A673 (cell line): Measurements from ENCODE around the gene CHRDL1. TPM values are rescaled to one million over a fixed set of nuclear protein-coding genes. Genes with fewer than 3 reads are reported as not detected.

Experiments
- BruUV-seq: library from RNA; stranded (reverse); fragments of 400-500 nt; replicated peaks from 2 replicates; lab custom pipeline; 2021; lab: Mats Ljungman, UMichigan
- CTCF ChIA-PET: fragments of 300-600 bp; sonication (Branson Sonifier 250); formaldehyde crosslinking; loops from one replicate; lab custom pipeline; 2022; ENCODE audit warnings: antibody characterized with exemption; lab: Charles Lee
- POLR2A ChIA-PET: fragments of 300-600 bp; sonication (Branson Sonifier 250); formaldehyde crosslinking; loops from one replicate; lab custom pipeline; 2022; ENCODE audit warnings: antibody characterized with exemption; ENCODE audit not compliant: low non-redundant PET; lab: Charles Lee
- DNase-seq: peaks from one replicate; pipeline ENCODE4 v3.0.0-alpha.2; 2015; ENCODE audit warnings: low spot score
- H3K27ac ChIP-seq: fragments of 200-600 bp; sonication (generic); 2 replicates; pipeline ENCODE4 v1.5.1; 2016; ENCODE audit warnings: mixed run types, low read depth, mild to moderate bottlenecking, mixed read lengths, antibody characterized with exemption, low read length; ENCODE audit not compliant: poor library complexity, severe bottlenecking
- H3K27me3 ChIP-seq: fragments of 200-600 bp; sonication (generic); replicated peaks from 2 replicates; pipeline ENCODE4 v1.6.1; 2017; ENCODE audit warnings: mixed run types, low read depth, mild to moderate bottlenecking, mixed read lengths, antibody characterized with exemption, low read length; ENCODE audit not compliant: insufficient read depth, poor library complexity
- H3K36me3 ChIP-seq: fragments of 200-600 bp; sonication (generic); 2 replicates; pipeline ENCODE4 v1.6.1; 2016; ENCODE audit warnings: mixed run types, mild to moderate bottlenecking, mixed read lengths, antibody characterized with exemption, low read length; ENCODE audit not compliant: insufficient read depth, poor library complexity, severe bottlenecking
- H3K4me1 ChIP-seq: fragments of 200-600 bp; sonication (generic); 2 replicates; pipeline ENCODE4 v1.6.1; 2017; ENCODE audit warnings: mixed run types, mild to moderate bottlenecking, mixed read lengths, antibody characterized with exemption, low read length; ENCODE audit not compliant: insufficient read depth, poor library complexity, severe bottlenecking
- H3K4me3 ChIP-seq: fragments of 200-600 bp; sonication (generic); 2 replicates; pipeline ENCODE4 v1.5.1; 2016; ENCODE audit warnings: low read depth, mixed run types, mild to moderate bottlenecking, mixed read lengths, low read length; ENCODE audit not compliant: poor library complexity, severe bottlenecking
- H3K9me3 ChIP-seq: fragments of 200-600 bp; sonication (generic); 2 replicates; pipeline ENCODE4 v1.6.1; 2016; ENCODE audit warnings: mixed run types, low read depth, mild to moderate bottlenecking, mixed read lengths, antibody characterized with exemption, low read length; ENCODE audit not compliant: poor library complexity, severe bottlenecking
- CTCF ChIP-seq: fragments of 300-800, 200-600 bp; sonication (generic); conservative IDR thresholded peaks from 2 replicates; pipeline ENCODE4 v1.5.1; 2017; ENCODE audit warnings: low read depth, mild to moderate bottlenecking, antibody characterized with exemption, low read length, moderate library complexity, mixed read lengths
- EZH2 ChIP-seq: fragments of 200-600 bp; sonication (generic); IDR thresholded peaks from 2 replicates; pipeline ENCODE4 v1.6.1; 2017; ENCODE audit warnings: borderline replicate concordance, low read depth, mild to moderate bottlenecking, mixed read lengths, antibody characterized with exemption, low read length; ENCODE audit not compliant: poor library complexity, severe bottlenecking
- intact Hi-C: fragments of 100-400 bp; cut with micrococcal nuclease; formaldehyde crosslinking; loops from one replicate; pipeline ENCODE4 v1.10.0; 2022; ENCODE audit not compliant: unreplicated experiment
- total RNA-seq: library from RNA; stranded (reverse); gene quantifications from 2 replicates; pipeline ENCODE4 v1.2.3, GENCODE V29; 2021

The CHRDL1 gene
- total RNA-seq, 1 experiment from 2014 or later: 0.41 TPM

- peak; percentile 67 for DNase-seq
- H3K4me3 ChIP-seq: no peak overlapping the region
- intact Hi-C loops: no loop called here
- no peaks in the 10 kb centered on the region for H3K36me3 ChIP-seq
- no peaks in the 10 kb centered on the region for H3K4me1 ChIP-seq
- POLR2A ChIA-PET: no interaction called here
- CTCF ChIA-PET: no interaction called here
- no TSS peak for BruUV-seq
- H3K27me3 ChIP-seq: no peaks in the 10 kb centered on the region
- H3K9me3 ChIP-seq: no peaks in the 10 kb centered on the region
- no peak for TF ChIP-seq CTCF
- no peak for TF ChIP-seq EZH2
- H3K27ac ChIP-seq: no peak overlapping the region
Observed at GRCh38 chrX:110675886-110676285, 119.7 kb downstream of the CHRDL1 start.

- DNase-seq: peak; percentile 17
Observed at GRCh38 chrX:110671068-110671803, 124.4 kb downstream of the CHRDL1 start.

GRCh38 chrX:110669572-110669971 is 126.0 kb downstream of the CHRDL1 start:
- intact Hi-C loops: loop anchor here (5.0 kb wide), 2 partner anchors 178 to 207 kb away; no protein-coding TSS in a partner anchor
- H3K36me3 ChIP-seq: no peaks in the 10 kb centered on the region
- CTCF ChIA-PET: no interaction called here
- no peaks in the 10 kb centered on the region for H3K9me3 ChIP-seq
- POLR2A ChIA-PET: no interaction called here
- DNase-seq: no peak
- no peak for TF ChIP-seq EZH2
- no peak for TF ChIP-seq CTCF
- BruUV-seq: no TSS peak
- H3K4me1 ChIP-seq: no peaks in the 10 kb centered on the region
- no peak overlapping the region for H3K4me3 ChIP-seq
- no peak overlapping the region for H3K27ac ChIP-seq
- H3K27me3 ChIP-seq: no peaks in the 10 kb centered on the region

More at GRCh38 chrX:110671068-110671803, 124.4 kb downstream of the CHRDL1 start:
- no peaks in the 10 kb centered on the region for H3K9me3 ChIP-seq
- H3K27me3 ChIP-seq: no peaks in the 10 kb centered on the region
- TF ChIP-seq EZH2 (no peak), CTCF (no peak)
- intact Hi-C loops: no loop called here
- H3K4me3 ChIP-seq: no peak overlapping the region
- no TSS peak for BruUV-seq
- no peaks in the 10 kb centered on the region for H3K36me3 ChIP-seq
- POLR2A ChIA-PET: no interaction called here
- CTCF ChIA-PET: no interaction called here
- H3K4me1 ChIP-seq: no peaks in the 10 kb centered on the region
- no peak overlapping the region for H3K27ac ChIP-seq
